AG04450 (cell line): ENCODE measurements around the gene ARHGAP20. TPM values are rescaled to one million over a fixed set of nuclear protein-coding genes. Genes with fewer than 3 reads are reported as not detected.

ENCODE experiments used
- CTCF ChIA-PET: fragments of 300-600, 350-600 bp; formaldehyde crosslinking; extraction: SDS; loops from one replicate; lab custom pipeline; 2022; ENCODE audit warnings: antibody characterized with exemption, inconsistent platforms; lab: Charles Lee
- POLR2A ChIA-PET: fragments of 350-600 bp; formaldehyde crosslinking; extraction: SDS; loops from one replicate; lab custom pipeline; 2021; ENCODE audit warnings: antibody characterized with exemption, inconsistent platforms; lab: Yijun Ruan, JAX
- DNase-seq: peaks from one replicate; pipeline ENCODE4 v3.0.0-alpha.2; 2011; ENCODE audit warnings: low read depth, low spot score
- H3K27ac ChIP-seq: one replicate; pipeline ENCODE4 v1.5.1; 2012; ENCODE audit warnings: low read depth, low read length, control low read depth
- H3K27me3 ChIP-seq: one replicate; pipeline ENCODE4 v1.6.0; 2012; ENCODE audit warnings: low read length; ENCODE audit not compliant: control insufficient read depth, insufficient read depth
- H3K4me3 ChIP-seq: 2 replicates; pipeline ENCODE4 v1.5.1; 2011; ENCODE audit warnings: mild to moderate bottlenecking, low read depth, low read length, control low read depth
- H3K9me3 ChIP-seq: 2 replicates; pipeline ENCODE4 v1.5.1; 2012; ENCODE audit warnings: low read length; ENCODE audit not compliant: control insufficient read depth, insufficient read depth
- polyA plus RNA-seq: library from polyadenylated mRNA; depleted of rRNA; stranded (reverse); fragments of >200 nt; gene quantifications from 2 replicates; pipeline ENCODE4 v1.2.3, GENCODE V29; 2011
- TF ChIP-seq, protein P1 (sequence below): IDR thresholded peaks from 2 replicates; pipeline ENCODE4 v1.5.1; 2011; ENCODE audit warnings: low read depth, low read length, control low read depth, inconsistent platforms

Gene ARHGAP20
- polyA plus RNA-seq, 1 experiment = 4.0 TPM

DNA sequence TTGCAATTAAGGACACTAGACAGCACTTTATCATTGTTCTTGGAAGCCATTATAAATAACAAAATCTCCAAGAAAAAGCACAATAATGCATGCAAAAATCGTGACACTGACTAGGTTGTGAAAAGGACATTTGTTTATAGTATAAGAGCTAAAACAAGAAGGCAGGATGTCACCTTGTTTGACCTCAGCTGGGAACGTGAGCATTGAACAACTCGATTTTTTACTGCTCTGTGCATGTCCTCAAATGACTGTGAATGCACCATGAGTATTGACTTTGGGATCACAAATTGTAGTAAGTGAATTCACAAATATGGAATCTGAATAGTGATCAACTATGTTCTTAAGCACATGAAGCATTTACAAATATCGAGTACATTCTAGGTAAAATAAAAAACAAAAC, 35.3 kb upstream of the ARHGAP20 start:
- Histone ChIP-seq H3K27ac (no peak overlapping the region), H3K27me3 (no peaks in the 10 kb centered on the region), H3K4me3 (no peak overlapping the region), H3K9me3 (no peaks in the 10 kb centered on the region)
- DNase-seq = no peak
- TF ChIP-seq, protein P1, sequence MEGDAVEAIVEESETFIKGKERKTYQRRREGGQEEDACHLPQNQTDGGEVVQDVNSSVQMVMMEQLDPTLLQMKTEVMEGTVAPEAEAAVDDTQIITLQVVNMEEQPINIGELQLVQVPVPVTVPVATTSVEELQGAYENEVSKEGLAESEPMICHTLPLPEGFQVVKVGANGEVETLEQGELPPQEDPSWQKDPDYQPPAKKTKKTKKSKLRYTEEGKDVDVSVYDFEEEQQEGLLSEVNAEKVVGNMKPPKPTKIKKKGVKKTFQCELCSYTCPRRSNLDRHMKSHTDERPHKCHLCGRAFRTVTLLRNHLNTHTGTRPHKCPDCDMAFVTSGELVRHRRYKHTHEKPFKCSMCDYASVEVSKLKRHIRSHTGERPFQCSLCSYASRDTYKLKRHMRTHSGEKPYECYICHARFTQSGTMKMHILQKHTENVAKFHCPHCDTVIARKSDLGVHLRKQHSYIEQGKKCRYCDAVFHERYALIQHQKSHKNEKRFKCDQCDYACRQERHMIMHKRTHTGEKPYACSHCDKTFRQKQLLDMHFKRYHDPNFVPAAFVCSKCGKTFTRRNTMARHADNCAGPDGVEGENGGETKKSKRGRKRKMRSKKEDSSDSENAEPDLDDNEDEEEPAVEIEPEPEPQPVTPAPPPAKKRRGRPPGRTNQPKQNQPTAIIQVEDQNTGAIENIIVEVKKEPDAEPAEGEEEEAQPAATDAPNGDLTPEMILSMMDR = no peak
- ChIA-PET POLR2A (interaction anchor here (0.6 kb wide), 1 partner anchor 159 kb away, joined by 3 read pairs; no protein-coding TSS in a partner anchor), CTCF (interaction anchor here (1.2 kb wide), 1 partner anchor 38 kb away, joined by 3 read pairs; no protein-coding TSS in a partner anchor)

DNA sequence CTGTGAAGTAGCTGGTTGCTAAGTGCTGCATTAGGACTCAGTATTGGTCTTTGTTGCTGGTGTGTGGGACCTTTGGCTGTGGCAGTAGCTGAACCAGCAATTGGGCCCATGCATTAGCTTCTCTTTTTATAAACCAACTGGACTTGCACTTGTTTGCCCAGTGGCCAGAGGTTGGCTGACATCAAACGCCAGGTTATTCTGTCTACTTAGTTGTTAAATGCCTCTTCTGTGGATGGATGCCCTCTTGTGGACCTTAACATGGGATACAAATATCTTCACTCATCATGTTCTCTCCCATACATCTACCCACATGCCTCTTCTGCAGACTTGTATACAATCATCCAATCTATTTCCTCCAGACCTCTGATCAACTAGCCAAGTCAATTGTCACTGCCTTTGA, 26.4 kb upstream of the ARHGAP20 start:
- no peaks in the 10 kb centered on the region for H3K9me3 ChIP-seq
- ChIA-PET POLR2A (no interaction called here), CTCF (no interaction called here)
- TF ChIP-seq, protein P1 = no peak
- H3K27me3 ChIP-seq = peaks cover 2% of the 10 kb centered on the region
- no peak overlapping the region for H3K4me3 ChIP-seq
- H3K27ac ChIP-seq = no peak overlapping the region
- DNase-seq = no peak

DNA sequence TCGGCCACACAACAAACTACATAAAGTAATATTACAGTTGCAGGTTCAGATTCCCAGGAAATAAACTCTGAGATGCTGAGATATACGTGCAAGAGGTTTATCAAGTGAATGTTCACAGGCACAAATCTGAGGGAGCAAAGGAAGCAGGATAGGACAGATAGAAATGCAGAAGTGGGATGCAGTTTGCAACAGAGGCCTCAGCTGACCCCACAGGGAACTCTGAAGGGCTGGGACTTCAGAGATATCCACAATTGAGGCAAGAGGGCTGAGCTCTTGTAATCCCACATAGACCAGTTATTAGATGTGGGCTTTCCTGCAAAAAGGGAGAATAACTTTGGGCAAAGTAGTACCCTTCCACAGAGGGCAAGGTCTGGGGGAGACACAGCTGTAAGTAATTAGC, 25.4 kb upstream of the ARHGAP20 start:
- ChIA-PET CTCF (no interaction called here), POLR2A (no interaction called here)
- Histone ChIP-seq H3K4me3 (no peak overlapping the region), H3K27ac (no peak overlapping the region), H3K27me3 (peaks cover 2% of the 10 kb centered on the region), H3K9me3 (no peaks in the 10 kb centered on the region)
- no peak for DNase-seq
- TF ChIP-seq, protein P1 = no peak

DNA sequence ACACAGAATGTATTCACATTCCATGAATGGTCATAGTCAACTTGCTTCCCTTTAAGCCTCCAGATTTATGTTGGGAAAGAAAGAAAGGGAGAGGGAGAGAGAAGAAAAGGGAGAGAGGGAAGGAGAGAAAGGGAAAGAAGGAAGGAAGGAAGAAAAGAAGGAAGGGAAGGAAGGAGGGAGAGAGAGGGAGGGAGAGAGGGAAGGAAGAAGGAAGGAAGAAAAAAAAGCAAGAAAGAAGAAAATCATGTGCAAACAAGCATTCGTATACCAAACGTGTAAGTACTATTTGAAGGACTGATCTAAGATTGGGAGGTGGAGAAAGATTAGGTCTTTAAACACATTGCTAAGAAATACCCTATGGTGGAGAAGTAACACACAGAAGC, 23.9 kb upstream of the ARHGAP20 start:
- H3K27ac ChIP-seq = no peak overlapping the region
- POLR2A ChIA-PET = no interaction called here
- H3K27me3 ChIP-seq = no peaks in the 10 kb centered on the region
- DNase-seq = no peak
- TF ChIP-seq, protein P1 = no peak
- no peaks in the 10 kb centered on the region for H3K9me3 ChIP-seq
- CTCF ChIA-PET = no interaction called here
- H3K4me3 ChIP-seq = no peak overlapping the region

DNA sequence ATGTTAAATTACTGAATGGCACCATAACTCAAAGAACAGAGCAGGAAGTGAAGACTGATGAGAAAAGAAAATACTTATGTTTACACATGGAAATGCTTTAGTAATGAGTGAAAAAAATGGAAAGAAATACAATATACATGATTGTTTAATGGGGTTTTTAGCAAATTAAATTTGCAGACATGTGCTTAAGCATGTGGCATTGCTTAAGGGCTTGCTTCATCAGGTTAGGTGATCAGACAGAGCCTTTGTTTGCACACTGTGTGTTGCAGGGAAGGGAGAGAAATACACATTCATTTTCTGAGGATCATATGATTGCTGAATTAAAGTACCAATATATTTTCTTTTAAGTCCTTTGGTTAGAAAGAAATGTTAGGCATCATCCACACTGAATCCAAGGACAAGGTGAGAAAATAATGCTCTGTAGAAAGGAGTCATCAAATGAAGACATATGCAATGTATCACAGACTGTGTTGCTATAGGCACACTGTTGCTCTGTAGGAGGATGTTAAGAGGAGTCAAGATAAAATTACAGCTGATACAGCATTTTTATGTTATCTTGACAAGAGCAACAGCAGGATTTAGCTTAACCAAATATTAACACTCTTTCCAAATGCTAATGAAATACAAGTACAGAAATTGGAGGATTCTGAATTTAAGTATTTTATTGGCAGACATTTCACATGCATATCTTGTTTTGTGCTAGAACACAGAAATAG, 23.4 kb upstream of the ARHGAP20 start:
- POLR2A ChIA-PET = no interaction called here
- H3K9me3 ChIP-seq = no peaks in the 10 kb centered on the region
- TF ChIP-seq, protein P1 = no peak
- no peaks in the 10 kb centered on the region for H3K27me3 ChIP-seq
- CTCF ChIA-PET = no interaction called here
- no peak for DNase-seq
- no peak overlapping the region for H3K4me3 ChIP-seq
- no peak overlapping the region for H3K27ac ChIP-seq
